SK-N-SH (cell line): ENCODE measurements around the gene SMIM36. TPM values are rescaled to one million over a fixed set of nuclear protein-coding genes. Genes with fewer than 3 reads are reported as not detected.

ENCODE experiments used
- CTCF ChIA-PET: fragments of 300-600, 350-600 bp; formaldehyde crosslinking; extraction: SDS; loops from one replicate; lab custom pipeline; 2021; lab: Yijun Ruan, JAX
- POLR2A ChIA-PET: fragments of 350-600 bp; sonication (Branson Sonifier 250); formaldehyde crosslinking; extraction: SDS; loops from one replicate; lab custom pipeline; 2020; ENCODE audit warnings: antibody characterized with exemption, inconsistent platforms; lab: Yijun Ruan, JAX
- DNase-seq: peaks from one replicate; pipeline ENCODE4 v3.0.0; 2012
- H2AFZ ChIP-seq: fragments of 200-600 bp; sonication (generic); 2 replicates; pipeline ENCODE4 v1.8.1; 2016; ENCODE audit warnings: antibody characterized with exemption, mild to moderate bottlenecking, low read depth
- H3F3A ChIP-seq: fragments of 200-600 bp; sonication (generic); replicated peaks from 2 replicates; pipeline ENCODE3; 2016; ENCODE audit warnings: antibody characterized with exemption, mild to moderate bottlenecking; ENCODE audit not compliant: insufficient read depth
- H3K27ac ChIP-seq, 2 experiments: fragments of 200-500 bp in 1 of 2; fragments of 200-600 bp in 1 of 2; sonication (Bioruptor generic) in 1 of 2; sonication (generic), shearing (Covaris generic) in 1 of 2; 2 replicates each; pipeline versions ENCODE4 v1.5.1 to v1.6.1; 2014 to 2016; ENCODE audit warnings: low read depth in 2 of 2, inconsistent platforms in 1 of 2, low read length in 1 of 2, mild to moderate bottlenecking in 1 of 2, mixed read lengths in 1 of 2
- H3K27me3 ChIP-seq: fragments of 200-600 bp; sonication (generic), shearing (Covaris generic); 2 replicates; pipeline ENCODE4 v1.6.1; 2016; ENCODE audit warnings: mixed run types; ENCODE audit not compliant: insufficient read depth
- H3K36me3 ChIP-seq, 2 experiments: fragments of 200-500 bp in 1 of 2; fragments of 200-600 bp in 1 of 2; sonication (Bioruptor generic) in 1 of 2; sonication (generic) in 1 of 2; replicated peaks in 1 of 2; 2 replicates each; pipeline versions ENCODE3 to v1.5.1; 2014 to 2016; ENCODE audit warnings: low read length in 1 of 2, mild to moderate bottlenecking in 1 of 2; ENCODE audit not compliant: insufficient read depth in 2 of 2, control insufficient read depth in 1 of 2
- H3K4me1 ChIP-seq, 2 experiments: fragments of 200-500 bp in 1 of 2; fragments of 200-600 bp in 1 of 2; sonication (Bioruptor generic) in 1 of 2; sonication (generic), shearing (Covaris generic) in 1 of 2; 2 replicates each; pipeline versions ENCODE4 v1.5.1 to v1.6.1; 2014 to 2016; ENCODE audit warnings: low read depth in 1 of 2, low read length in 1 of 2, mixed run types in 1 of 2; ENCODE audit not compliant: insufficient read depth in 2 of 2, control insufficient read depth in 1 of 2
- H3K4me2 ChIP-seq: fragments of 200-600 bp; sonication (generic), shearing (Covaris generic); 2 replicates; pipeline ENCODE4 v1.6.1; 2017; ENCODE audit warnings: mixed run types
- H3K4me3 ChIP-seq, 2 experiments: fragments of 200-500 bp in 1 of 2; fragments of 200-600 bp in 1 of 2; sonication (Bioruptor generic) in 1 of 2; sonication (generic), shearing (Covaris generic) in 1 of 2; 2 replicates each; pipeline versions ENCODE4 v1.5.1 to v1.8.1; 2014 to 2016; ENCODE audit warnings: low read depth in 2 of 2, inconsistent platforms in 1 of 2, low read length in 1 of 2, mild to moderate bottlenecking in 1 of 2, mixed read lengths in 1 of 2, moderate library complexity in 1 of 2
- H3K79me2 ChIP-seq: fragments of 200-600 bp; sonication (generic); 2 replicates; pipeline ENCODE4 v1.8.1; 2017; ENCODE audit warnings: mild to moderate bottlenecking; ENCODE audit not compliant: insufficient read depth
- H3K9ac ChIP-seq: fragments of 200-600 bp; sonication (generic); 2 replicates; pipeline ENCODE4 v1.6.1; 2017; ENCODE audit warnings: mixed run types
- H3K9me2 ChIP-seq: fragments of 200-600 bp; sonication (generic); 2 replicates; pipeline ENCODE4 v1.6.1; 2017; ENCODE audit warnings: mixed run types
- H3K9me3 ChIP-seq: fragments of 200-600 bp; sonication (generic); 2 replicates; pipeline ENCODE4 v1.6.1; 2017; ENCODE audit warnings: mixed run types, mild to moderate bottlenecking, moderate library complexity
- H4K20me1 ChIP-seq: fragments of 200-600 bp; sonication (generic); 2 replicates; pipeline ENCODE4 v1.6.1; 2017; ENCODE audit warnings: mild to moderate bottlenecking, mixed run types; ENCODE audit not compliant: insufficient read depth
- CHD2 ChIP-seq: fragments of 150-350 bp; IDR thresholded peaks from 2 replicates; pipeline ENCODE4 v1.6.1; 2018; ENCODE audit warnings: low read length; ENCODE audit not compliant: partially characterized antibody
- CTCF ChIP-seq: fragments of 200-600 bp; sonication (generic); IDR thresholded peaks from 2 replicates; pipeline ENCODE4 v1.6.1; 2017; ENCODE audit warnings: antibody characterized with exemption, mild to moderate bottlenecking, moderate library complexity
- ELF1 ChIP-seq: IDR thresholded peaks from 2 replicates; pipeline ENCODE4 v1.4.0; 2012
- EP300 ChIP-seq, 2 experiments: IDR thresholded peaks; 2 replicates each; pipeline versions ENCODE4 v1.4.0 to v1.6.1; 2012; ENCODE audit warnings: borderline replicate concordance in 1 of 2, low read depth in 1 of 2, low read length in 1 of 2
- EZH2phosphoT487 ChIP-seq: fragments of 200-600 bp; sonication (generic); IDR thresholded peaks from 2 replicates; pipeline ENCODE4 v1.6.1; 2017; ENCODE audit warnings: low read depth, mixed run types, mild to moderate bottlenecking, antibody characterized with exemption, moderate library complexity, borderline replicate concordance
- FOSL2 ChIP-seq: IDR thresholded peaks from 2 replicates; pipeline ENCODE4 v1.4.0; 2012; ENCODE audit warnings: low read depth, mild to moderate bottlenecking, moderate library complexity, borderline replicate concordance
- FOXJ3 ChIP-seq: sonication (generic); formaldehyde crosslinking; IDR thresholded peaks from 2 replicates; pipeline ENCODE4 v1.5.1; 2020; ENCODE audit warnings: mild to moderate bottlenecking, missing genetic modification reagents
- GABPA ChIP-seq: IDR thresholded peaks from 2 replicates; pipeline ENCODE4 v1.4.0; 2012; ENCODE audit warnings: low read depth, mild to moderate bottlenecking
- GATA2 ChIP-seq: sonication (generic); formaldehyde crosslinking; IDR thresholded peaks from 2 replicates; pipeline ENCODE4 v1.5.0; 2020; ENCODE audit warnings: mild to moderate bottlenecking, missing genetic modification reagents
- JUND ChIP-seq: IDR thresholded peaks from 2 replicates; pipeline ENCODE4 v1.4.0; 2012
- MAX ChIP-seq: IDR thresholded peaks from 2 replicates; pipeline ENCODE4 v1.4.0; 2012; ENCODE audit warnings: low read depth
- MEF2A ChIP-seq: IDR thresholded peaks from 2 replicates; pipeline ENCODE4 v1.4.0; 2012; ENCODE audit warnings: low read depth, borderline replicate concordance
- MXI1 ChIP-seq: IDR thresholded peaks from 2 replicates; pipeline ENCODE4 v1.6.1; 2012; ENCODE audit warnings: mild to moderate bottlenecking, low read depth, low read length, improper control_type of control experiment
- NFIC ChIP-seq: IDR thresholded peaks from 2 replicates; pipeline ENCODE4 v1.4.0; 2012; ENCODE audit warnings: borderline replicate concordance
- NRF1 ChIP-seq: IDR thresholded peaks from 2 replicates; pipeline ENCODE4 v1.6.1; 2012; ENCODE audit warnings: low read depth, mild to moderate bottlenecking, low read length
- PBX3 ChIP-seq: IDR thresholded peaks from 2 replicates; pipeline ENCODE4; 2012
- POLR2AphosphoS5 ChIP-seq: IDR thresholded peaks from 2 replicates; pipeline ENCODE4 v1.6.1; 2012; ENCODE audit warnings: low read depth, low read length
- RCOR1 ChIP-seq: fragments of 150-350 bp; IDR thresholded peaks from 2 replicates; pipeline ENCODE4 v1.6.1; 2017; ENCODE audit warnings: antibody characterized with exemption, low read length
- REST ChIP-seq: IDR thresholded peaks from 2 replicates; pipeline ENCODE4 v1.6.1; 2012; ENCODE audit warnings: mild to moderate bottlenecking, low read depth, low read length, moderate library complexity
- RFX5 ChIP-seq: IDR thresholded peaks from 2 replicates; pipeline ENCODE4 v1.6.1; 2012; ENCODE audit warnings: mild to moderate bottlenecking, improper control_type of control experiment, low read length
- RXRA ChIP-seq: IDR thresholded peaks from 2 replicates; pipeline ENCODE4 v1.4.0; 2012; ENCODE audit warnings: low read depth, mild to moderate bottlenecking, borderline replicate concordance
- SMC3 ChIP-seq: IDR thresholded peaks from 2 replicates; pipeline ENCODE4 v1.6.1; 2012; ENCODE audit warnings: low read depth, low read length, improper control_type of control experiment
- TCF12 ChIP-seq: IDR thresholded peaks from 2 replicates; pipeline ENCODE4 v1.4.0; 2012
- TEAD4 ChIP-seq: IDR thresholded peaks from 2 replicates; pipeline ENCODE4 v1.4.0; 2012; ENCODE audit warnings: mild to moderate bottlenecking, borderline replicate concordance; ENCODE audit not compliant: insufficient read depth
- ZBTB33 ChIP-seq: IDR thresholded peaks from 2 replicates; pipeline ENCODE4 v1.4.0; 2012; ENCODE audit warnings: low read depth, borderline replicate concordance
- WGBS: methylation state at CpG from one replicate; pipeline ENCODE4 v1.1.6; 2017; ENCODE audit warnings: low lambda C conversion rate; 5-methylcytosine and 5-hydroxymethylcytosine counted together
- polyA plus RNA-seq, 3 experiments: library from polyadenylated mRNA; depleted of rRNA; stranded (reverse); fragments of >200 nt; gene quantifications; 2 replicates each; pipeline ENCODE4 v1.2.3, GENCODE V29; 2012

SMIM36 gene
- polyA plus RNA-seq, 1 of the 3 experiments (the other 2 are of a cell fraction) = not detected

GRCh38 chr17:55430541-55431288, 80.5 kb downstream of the SMIM36 start:
- Histone ChIP-seq H3K36me3 (no peaks in the 10 kb centered on the region), H3F3A (no peaks in the 10 kb centered on the region), H3K4me3 (no peak overlapping the region), H3K4me2 (no peak overlapping the region), H3K4me1 (peaks cover 0 to 23% of the 10 kb centered on the region in 2 experiments; a peak in 2 of 4 replicates), H4K20me1 (no peaks in the 10 kb centered on the region), H3K79me2 (no peaks in the 10 kb centered on the region), H3K9ac (no peak overlapping the region), H2AFZ (peak overlapping the region; percentile 37; the same call in 1 of the 2 replicates), H3K27ac (peak overlapping the region; percentile 20 to 97; a peak in 3 of 4 replicates), H3K9me3 (no peaks in the 10 kb centered on the region), H3K9me2 (no peaks in the 10 kb centered on the region), H3K27me3 (peaks cover under 1% of the 10 kb centered on the region; the same call in 1 of the 2 replicates)
- POLR2A ChIA-PET = interaction anchor here (0.6 to 1.1 kb wide), 3 partner anchors 9 to 19 kb away, joined by 4 to 6 read pairs (median 4); partner anchors contain the start of gene MMD
- DNase-seq = peak; percentile 84
- WGBS = 58% methylated on average over 4 of the region's 4 CpGs
- CTCF ChIA-PET = interaction anchor here (1.0 kb wide), 1 partner anchor 84 kb away, joined by 5 read pairs; no protein-coding TSS in a partner anchor
- TF ChIP-seq CTCF (no peak), MEF2A (no peak), EP300 (IDR thresholded peaks at IDR 0.05; ENCODE audit: borderline replicate concordance in 1 of 2, low read depth in 1 of 2, low read length in 1 of 2) (peak in 1 of 2 experiments; percentile 81; a peak in 2 of 4 replicates), SMC3 (peak; percentile 16; the same call in 1 of the 2 replicates), NRF1 (no peak), MAX (no peak), MXI1 (peak; percentile 82; the same call in 1 of the 2 replicates), CHD2 (peak; percentile 18), FOXJ3 (CRISPR knock-in tag) (no peak), RFX5 (peak; percentile 54), TCF12 (no peak; the same call in 1 of the 2 replicates), NFIC (no peak), PBX3 (no peak), EZH2phosphoT487 (no peak), ELF1 (no peak), GATA2 (CRISPR knock-in tag) (no peak), RCOR1 (peak; percentile 67), JUND (no peak), REST (no peak), FOSL2 (no peak), POLR2AphosphoS5 (no peak), TEAD4 (no peak), GABPA (no peak), RXRA (no peak), ZBTB33 (no peak)
